ENCODE results near the gene RFC4.
A peak's percentile ranks its signal among the peaks of the same experiment; 100 is the strongest.

RFC4 gene

GRCh38 chr3:186784820-186785494, 21.3 kb downstream of the RFC4 start:
- no peak for ATAC-seq
- TF ChIP-seq CSDC2 (CRISPR knock-in tag; IDR thresholded peaks at IDR 0.05) = no peak
- TF ChIP-seq ZNF8 (CRISPR knock-in tag; IDR thresholded peaks at IDR 0.05) = no peak
- TF ChIP-seq PPARA (CRISPR knock-in tag; IDR thresholded peaks at IDR 0.05; ENCODE audit: borderline replicate concordance) = no peak
- no peak for TF ChIP-seq GLIS3 (CRISPR knock-in tag; IDR thresholded peaks at IDR 0.05)
- TF ChIP-seq ZNF70 (CRISPR knock-in tag; IDR thresholded peaks at IDR 0.05) = no peak
- no peak for TF ChIP-seq OSR1 (CRISPR knock-in tag; IDR thresholded peaks at IDR 0.05)
- TF ChIP-seq TOX (CRISPR knock-in tag; IDR thresholded peaks at IDR 0.05; ENCODE audit: borderline replicate concordance) = no peak
- no peak for TF ChIP-seq TCF4 (CRISPR knock-in tag; IDR thresholded peaks at IDR 0.05; ENCODE audit: borderline replicate concordance)
- no peak for TF ChIP-seq ARNTL (CRISPR knock-in tag; IDR thresholded peaks at IDR 0.05; ENCODE audit: borderline replicate concordance, low read depth)
- TF ChIP-seq TSHZ2 (CRISPR knock-in tag; IDR thresholded peaks at IDR 0.05) = no peak
- TF ChIP-seq CSRNP3 (CRISPR knock-in tag; IDR thresholded peaks at IDR 0.05) = no peak
- TF ChIP-seq RARB (CRISPR knock-in tag; IDR thresholded peaks at IDR 0.05) = no peak
- no peak for TF ChIP-seq ZNF565 (CRISPR knock-in tag; conservative IDR thresholded peaks at IDR 0.05; ENCODE audit: low read depth)
- TF ChIP-seq BACH2 (CRISPR knock-in tag; IDR thresholded peaks at IDR 0.05; ENCODE audit: borderline replicate concordance) = no peak
- no peak for TF ChIP-seq PATZ1 (CRISPR knock-in tag; IDR thresholded peaks at IDR 0.05; ENCODE audit: borderline replicate concordance)
- TF ChIP-seq ISL1 (CRISPR knock-in tag; IDR thresholded peaks at IDR 0.05) = no peak
- no peak for TF ChIP-seq POU6F1 (CRISPR knock-in tag; IDR thresholded peaks at IDR 0.05; ENCODE audit: borderline replicate concordance, low read depth)
- TF ChIP-seq SNAI2 (CRISPR knock-in tag; IDR thresholded peaks at IDR 0.05) = no peak
- TF ChIP-seq CREB5 (CRISPR knock-in tag; IDR thresholded peaks at IDR 0.05; ENCODE audit: low read depth) = no peak

GRCh38 chr3:186783731-186784515, 22.4 kb downstream of the RFC4 start:
- TF ChIP-seq TCF4 (CRISPR knock-in tag; IDR thresholded peaks at IDR 0.05; ENCODE audit: borderline replicate concordance) (no peak; the same call in 1 of the 2 replicates), BACH2 (CRISPR knock-in tag; IDR thresholded peaks at IDR 0.05; ENCODE audit: borderline replicate concordance) (no peak), SNAI2 (CRISPR knock-in tag; IDR thresholded peaks at IDR 0.05) (no peak), ARNTL (CRISPR knock-in tag; IDR thresholded peaks at IDR 0.05; ENCODE audit: borderline replicate concordance, low read depth) (no peak), PATZ1 (CRISPR knock-in tag; IDR thresholded peaks at IDR 0.05; ENCODE audit: borderline replicate concordance) (peak; percentile 98), CSDC2 (CRISPR knock-in tag; IDR thresholded peaks at IDR 0.05) (no peak), RARB (CRISPR knock-in tag; IDR thresholded peaks at IDR 0.05) (no peak), CSRNP3 (CRISPR knock-in tag; IDR thresholded peaks at IDR 0.05) (0 out of 2 replicates have a peak, but pooled peaks have one; percentile 6), ZC3H10 (CRISPR knock-in tag; IDR thresholded peaks at IDR 0.05) (no peak), ZNF70 (CRISPR knock-in tag; IDR thresholded peaks at IDR 0.05) (no peak), GLIS3 (CRISPR knock-in tag; IDR thresholded peaks at IDR 0.05) (0 out of 2 replicates have a peak, but pooled peaks have one; percentile 22), ZNF565 (CRISPR knock-in tag; conservative IDR thresholded peaks at IDR 0.05; ENCODE audit: low read depth) (no peak)
- peak; percentile 84 for ATAC-seq
